ENCODE results near the gene LARP7.
A peak's percentile ranks its signal among the peaks of the same experiment; 100 is the strongest.
"Not testable (repeated sequence)": the region's sequence is repeated elsewhere in the genome, so short reads cannot be mapped to it uniquely, and the experiment has no call there.

The LARP7 gene

DNA sequence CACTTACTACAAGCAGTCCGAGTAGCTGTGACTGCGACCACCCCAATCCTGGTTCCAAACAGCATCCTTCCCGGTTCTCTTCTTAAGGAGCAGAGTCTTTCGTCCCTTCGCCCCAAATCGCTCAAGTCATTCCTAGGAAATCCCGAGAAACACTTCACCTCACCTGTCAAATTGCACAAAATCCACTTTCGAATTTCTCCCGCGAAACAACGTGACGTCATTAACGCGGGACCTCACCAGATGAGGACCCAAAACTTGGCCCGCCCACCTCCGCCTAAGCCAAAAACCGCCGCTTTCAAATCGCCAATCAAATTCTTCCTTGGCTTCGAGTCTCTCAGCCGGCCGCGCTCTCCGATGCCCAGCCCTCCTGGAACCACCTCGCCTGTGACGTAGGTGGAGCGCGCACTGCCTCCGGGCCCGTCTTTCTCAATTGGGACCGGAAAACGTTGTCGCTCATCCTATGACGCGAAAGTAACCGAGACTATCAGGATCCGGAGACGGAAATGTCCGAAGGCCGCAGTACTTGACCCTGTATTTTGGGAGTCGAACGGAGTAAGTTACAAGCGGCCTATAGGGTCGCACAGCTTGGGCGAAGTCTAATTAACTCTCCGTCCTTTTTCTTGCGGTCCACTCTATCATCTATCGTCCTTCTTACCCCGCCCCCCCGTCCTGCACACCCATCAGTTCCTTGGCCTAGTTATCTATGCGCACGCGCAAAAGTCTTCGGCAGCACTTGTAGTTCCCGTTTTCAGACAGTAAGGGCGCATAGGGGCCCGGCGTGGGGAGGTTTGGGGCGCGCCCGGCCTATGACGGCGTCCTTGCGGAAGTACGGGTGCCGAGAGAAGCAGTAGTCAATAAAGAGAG is at the start of gene LARP7, which contains the start of gene ZGRF1:
LARP7 (plus strand) TSS at position 456 of the 864 bp plus-strand sequence. CDS start 7,527 bp downstream, outside the sequence.
ZGRF1 (minus strand) TSS at position 222 of the 864 bp plus-strand sequence. CDS start 3,733 bp downstream, outside the sequence.
- peak; percentile 98 for DNase-seq

DNA sequence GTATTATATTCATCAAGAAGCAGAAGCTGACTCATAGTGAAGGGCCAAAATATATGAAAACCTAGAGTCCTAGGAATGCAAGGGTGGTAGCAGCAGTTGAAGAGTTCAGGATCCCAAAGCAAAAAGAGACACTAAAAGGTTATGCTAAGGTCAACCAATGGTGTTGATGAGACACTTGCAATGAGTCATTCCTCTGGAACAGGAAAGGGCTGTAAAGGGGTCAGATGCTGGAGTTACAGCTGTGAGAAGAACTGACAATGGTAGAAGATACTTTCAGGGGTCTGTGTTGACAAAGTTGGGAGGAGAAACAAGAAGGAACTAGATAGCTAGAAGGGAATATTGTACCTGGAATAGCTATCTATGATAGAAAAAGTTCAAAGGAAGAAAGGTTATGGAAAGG is 47.7 kb upstream of the LARP7 start:
- no peak for DNase-seq

DNA sequence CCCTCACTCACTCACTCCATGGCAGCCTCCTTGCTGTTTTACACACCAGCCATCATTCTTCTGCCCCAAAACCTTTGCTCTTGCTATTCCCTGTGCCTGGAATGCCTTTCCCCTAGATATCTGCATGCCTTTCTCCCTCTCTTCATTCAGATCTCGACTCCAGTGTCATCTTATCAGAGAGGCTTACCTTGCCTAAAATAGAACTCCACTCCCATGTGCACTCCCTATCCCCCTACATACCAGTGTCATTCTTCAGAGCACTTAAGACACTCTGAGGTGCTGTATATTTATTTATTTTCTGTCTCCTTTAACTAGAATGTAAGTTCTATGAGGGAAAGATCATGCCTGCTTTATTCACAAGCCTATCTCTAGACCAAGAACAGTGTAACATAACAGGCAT is 45.4 kb upstream of the LARP7 start:
- no peak for DNase-seq

DNA sequence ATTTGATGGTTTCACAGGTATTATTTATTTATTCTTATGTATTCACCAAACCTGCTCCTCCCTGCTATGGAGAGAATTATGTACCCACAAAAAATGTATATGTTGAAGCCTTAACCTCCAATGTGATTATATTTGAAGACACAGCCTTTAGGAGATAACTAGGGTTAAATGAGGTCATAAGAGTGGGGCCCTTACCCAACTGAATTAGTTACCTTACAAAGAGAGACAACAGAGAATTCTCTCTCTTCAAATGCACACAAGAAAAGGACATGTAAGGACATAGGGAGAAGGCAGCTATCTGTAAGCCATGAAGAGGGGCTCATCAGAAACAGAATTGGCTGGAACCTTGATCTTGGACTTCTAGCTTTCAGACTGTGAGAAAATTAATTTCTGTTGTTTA is 44.2 kb upstream of the LARP7 start:
- no peak for DNase-seq

DNA sequence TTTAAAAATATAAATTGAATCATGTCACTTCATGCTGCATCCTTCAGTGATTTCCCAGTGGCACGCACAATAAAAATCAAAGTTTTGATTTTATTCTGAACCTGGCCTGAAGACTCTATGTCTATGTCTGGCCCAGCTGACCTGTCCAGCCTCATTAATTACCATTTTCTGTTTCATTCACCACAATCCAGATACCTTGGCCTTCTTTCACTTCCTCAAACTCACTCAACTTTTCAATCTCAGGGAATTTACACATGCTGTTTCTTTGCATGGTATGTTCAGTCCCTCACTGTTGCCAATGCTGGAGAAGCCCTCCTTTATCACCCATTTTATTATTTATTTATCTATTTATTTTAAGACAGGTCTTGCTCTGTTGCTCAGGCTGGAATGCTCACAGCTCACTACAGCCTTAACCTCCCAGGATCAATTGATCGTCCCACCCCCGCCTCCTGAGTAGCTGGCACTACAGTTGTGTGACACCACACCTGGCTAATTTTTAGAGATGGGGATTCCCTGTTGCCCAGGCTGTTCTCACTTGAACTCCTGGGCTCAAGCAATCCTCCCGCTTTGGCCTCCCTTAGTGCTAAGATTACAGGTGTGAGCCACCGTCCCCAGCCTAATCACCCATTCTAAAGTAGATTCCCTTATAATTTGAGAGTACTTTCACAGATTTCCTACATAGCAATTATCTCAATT is 43.4 kb upstream of the LARP7 start:
- no peak for DNase-seq

DNA sequence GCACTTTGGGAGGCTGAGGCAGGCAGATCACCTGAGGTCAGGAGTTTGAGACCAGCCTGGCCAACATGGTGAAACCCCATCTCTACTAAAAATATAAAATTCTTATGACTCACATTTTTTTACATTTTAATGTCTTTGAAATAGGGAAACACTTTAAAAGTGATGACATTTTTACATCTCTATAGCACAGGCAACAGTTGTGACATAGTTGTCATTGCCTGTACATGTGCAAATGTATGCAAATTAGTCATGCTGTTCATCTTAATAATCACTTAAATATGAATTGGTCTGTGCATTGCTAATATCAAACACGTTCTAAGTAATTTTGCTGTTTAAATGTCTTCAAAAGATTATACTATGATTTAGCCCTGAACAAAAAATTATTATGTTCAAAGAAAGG is 42.0 kb upstream of the LARP7 start:
- no peak for DNase-seq

DNA sequence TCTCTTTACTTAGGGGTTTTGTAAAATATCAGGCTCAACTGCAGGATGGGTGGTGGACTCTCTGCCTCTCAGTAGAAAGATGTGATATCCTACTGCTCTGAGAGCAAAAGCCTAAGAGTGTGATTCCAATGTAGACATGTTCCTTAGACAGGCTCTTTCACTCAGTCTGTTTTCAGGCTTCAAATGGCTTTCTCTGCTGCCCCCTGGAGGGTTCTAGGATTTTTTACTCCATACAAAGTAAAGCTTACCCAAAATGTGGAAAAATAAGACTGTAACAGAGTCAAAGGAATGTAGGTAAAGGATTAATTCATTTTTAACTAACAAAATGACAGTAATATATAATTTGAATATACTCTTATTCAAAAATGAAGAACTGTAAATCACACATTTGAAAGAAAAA is 32.4 kb upstream of the LARP7 start:
- peak; percentile 64 for DNase-seq

DNA sequence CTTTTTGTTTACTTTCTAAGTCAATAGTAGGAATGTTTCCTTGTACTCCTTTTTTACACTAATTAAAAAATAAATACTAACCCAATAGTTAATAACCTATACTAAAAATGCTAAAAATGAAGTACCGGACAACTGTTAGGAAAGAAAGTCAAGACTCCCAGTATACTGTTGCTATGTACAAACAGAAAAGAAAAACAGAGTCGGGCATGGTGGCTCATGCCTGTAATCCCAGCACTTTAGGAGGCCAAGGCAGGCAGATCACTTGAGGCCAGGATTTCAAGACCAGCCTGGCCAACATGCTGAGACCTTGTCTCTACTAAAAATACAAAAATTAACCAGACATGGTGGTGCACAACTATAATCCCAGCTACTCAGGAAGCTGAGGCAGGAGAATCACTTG is 24.1 kb upstream of the LARP7 start:
- DNase-seq: not testable (repeated sequence)

DNA sequence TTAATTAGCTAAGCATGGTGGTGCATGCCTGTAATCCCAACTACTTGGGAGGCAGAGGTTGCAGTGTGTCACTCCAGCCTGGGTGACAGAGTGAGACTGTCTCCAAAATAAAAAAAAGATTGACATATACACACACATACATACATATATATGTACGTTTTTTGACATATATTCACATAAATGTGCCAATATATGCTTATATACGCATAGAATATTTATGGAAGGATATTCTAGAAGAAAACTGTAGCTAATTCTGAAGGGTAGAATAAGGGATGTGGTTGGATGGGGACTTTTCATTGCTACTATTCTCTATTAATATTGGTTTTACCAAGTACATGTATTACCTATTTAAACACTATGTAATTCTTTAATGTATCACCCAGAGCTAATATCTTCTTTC is 20.0 kb upstream of the LARP7 start:
- DNase-seq: no peak

DNA sequence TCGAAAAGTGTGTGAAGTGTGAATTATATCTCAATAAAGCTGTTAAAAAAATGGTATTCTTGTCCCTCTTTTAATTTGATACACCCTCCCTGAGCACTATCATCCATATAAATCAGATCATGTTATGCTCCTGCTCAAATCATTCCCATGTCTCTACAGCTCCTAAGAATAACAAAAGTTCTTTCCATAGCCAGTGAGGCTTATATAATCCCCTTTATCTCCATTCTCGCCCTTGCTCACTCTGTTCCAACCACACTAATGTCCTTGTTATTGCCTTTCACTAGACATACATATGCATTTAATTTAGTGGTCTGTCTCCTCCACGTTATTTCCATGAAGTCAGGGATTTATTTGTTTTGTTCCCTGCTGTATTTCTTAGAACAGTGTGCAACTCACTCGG is 10.7 kb upstream of the LARP7 start:
- no peak for DNase-seq

DNA sequence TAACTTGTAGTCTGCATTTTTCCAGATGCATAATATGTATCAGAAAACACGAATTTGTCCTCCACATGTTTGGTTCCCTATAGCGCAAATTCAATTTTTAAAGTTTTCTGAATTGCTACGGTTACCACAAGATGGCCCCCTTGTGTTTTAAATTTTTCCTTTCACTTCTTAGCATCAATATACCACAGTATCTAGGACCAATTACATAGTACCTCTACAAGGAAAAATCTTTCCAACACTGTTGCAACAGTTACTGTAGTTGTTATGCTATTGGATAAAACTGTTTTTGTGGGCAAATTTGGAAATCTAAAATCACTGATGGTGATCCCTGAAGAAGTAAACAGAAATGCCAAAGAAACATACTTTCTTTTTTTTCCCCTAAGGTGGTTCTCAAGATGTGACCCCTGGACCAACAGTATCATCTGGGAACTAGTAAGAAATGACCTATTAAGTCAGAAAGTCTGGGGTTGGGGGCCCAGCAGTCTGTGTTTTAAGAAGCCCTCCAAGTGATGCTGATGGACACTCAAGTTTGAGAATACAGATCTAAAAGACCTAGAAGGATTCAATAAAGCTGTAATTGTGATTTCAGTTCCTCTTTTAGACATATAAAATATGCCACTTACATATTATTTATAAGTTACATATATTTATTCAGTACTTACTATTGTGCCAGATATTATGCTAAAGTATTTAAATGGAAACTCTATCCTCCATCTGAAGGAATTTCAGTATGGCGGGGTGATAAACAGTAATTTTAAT is 3.3 kb upstream of the LARP7 start:
- DNase-seq: peak; percentile 50

DNA sequence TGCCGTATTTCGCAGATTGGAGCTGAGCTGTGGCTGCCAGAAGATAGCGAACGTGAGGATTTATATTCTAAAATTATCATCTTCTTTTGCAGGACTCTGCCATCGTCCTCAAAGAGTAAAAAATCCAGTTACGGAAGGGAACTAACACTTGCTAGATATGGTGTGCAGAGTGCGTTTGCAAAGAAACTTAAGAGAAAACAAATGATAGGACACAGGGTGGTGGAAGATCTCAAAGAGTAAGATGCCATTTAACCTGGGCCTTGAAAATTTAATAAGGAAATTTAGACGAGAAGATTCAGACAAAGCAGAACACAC is 566 bp downstream of the LARP7 start:
- DNase-seq: no peak

DNA sequence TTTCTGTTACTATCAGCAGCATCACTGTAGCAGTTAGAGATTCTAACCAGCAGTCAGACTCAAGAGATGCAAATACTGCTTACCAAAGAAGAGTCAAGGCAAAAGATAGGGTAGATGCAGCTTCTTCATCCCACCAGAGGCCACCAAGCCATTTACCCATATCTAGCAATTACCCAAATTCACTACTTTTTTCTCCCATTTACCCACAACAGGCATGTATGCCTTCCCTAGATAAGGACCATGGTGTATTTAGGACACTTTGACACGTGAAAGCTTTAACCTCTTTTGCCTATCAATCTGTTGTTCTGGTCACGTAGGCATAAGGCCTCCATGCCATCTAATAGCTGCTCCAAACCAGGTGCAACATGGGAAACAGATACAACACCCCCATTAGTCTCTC is 5.6 kb downstream of the LARP7 start:
- DNase-seq: no peak

DNA sequence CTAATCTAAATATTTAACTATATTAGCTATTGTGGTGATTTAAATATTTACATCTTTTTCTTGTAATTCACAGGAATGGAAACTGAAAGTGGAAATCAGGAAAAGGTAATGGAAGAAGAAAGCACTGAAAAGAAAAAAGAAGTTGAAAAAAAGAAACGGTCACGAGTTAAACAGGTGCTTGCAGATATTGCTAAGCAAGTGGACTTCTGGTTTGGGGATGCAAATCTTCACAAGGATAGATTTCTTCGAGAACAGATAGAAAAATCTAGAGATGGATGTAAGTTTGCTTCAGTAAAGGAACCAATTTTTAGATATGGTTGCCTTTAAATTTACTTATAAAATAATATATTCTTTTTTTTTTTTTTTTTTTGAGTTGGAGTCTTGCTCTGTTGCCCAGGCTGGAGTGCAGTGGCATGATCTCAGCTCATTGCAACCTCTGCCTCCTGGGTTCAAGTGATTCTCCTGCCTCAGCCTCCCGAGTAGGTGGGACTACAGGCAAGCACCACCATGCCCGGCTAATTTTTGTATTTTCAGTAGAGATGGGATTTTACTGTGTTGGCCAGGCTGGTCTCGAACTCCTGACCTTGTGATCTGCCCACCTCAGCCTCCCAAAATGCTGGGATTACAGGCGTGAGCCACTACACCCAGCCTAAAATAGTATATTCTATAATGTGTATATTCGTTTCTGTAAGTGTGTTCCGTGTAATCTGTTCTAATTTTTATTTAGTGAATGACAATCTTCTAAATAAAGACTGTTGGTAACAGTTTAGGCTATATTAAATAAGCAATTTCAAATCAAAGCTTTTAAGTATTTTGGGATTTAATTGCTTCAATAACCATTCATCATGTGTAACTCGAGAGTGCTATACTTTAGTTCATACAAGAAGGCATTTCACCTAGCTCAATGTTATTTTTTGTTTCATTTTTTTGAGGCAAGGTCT is 7.9 kb downstream of the LARP7 start:
- DNase-seq: not testable (repeated sequence)

DNA sequence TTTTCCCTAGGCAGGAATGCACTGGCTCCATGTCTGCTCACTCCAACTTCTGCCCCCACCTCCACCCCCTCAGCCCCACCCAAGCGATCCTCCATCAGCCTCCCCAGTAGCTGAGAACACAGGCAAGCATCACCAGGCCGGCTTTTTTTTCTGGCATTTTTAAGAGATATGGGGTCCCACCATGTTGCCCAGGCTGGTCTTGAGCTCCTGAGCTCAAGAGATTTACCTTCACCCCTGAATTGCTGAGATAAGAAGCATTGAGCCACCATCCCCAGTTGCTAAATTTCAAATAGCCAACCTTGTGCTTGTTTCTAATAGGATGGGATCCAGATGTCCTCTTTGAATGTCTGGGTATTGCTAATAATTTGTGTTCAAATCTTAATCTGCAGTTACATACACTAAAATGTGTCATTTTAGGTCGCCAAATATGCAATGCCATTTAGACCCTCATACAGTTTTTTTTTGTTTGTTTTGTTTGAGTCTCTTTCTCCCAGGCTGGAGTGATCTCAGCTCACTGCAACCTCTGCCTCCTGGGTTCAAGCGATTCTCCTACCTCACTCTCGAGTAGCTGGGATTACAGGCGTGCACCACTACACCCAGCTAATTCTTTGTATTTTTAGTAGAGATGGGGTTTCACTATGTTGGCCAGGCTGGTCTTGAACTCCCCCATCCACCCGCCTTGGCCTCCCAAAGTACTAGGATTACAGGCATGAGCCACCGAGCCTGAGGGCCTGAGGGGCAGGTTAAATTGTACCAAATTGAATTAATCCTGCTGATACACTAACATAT is 8.8 kb downstream of the LARP7 start:
- no peak for DNase-seq

DNA sequence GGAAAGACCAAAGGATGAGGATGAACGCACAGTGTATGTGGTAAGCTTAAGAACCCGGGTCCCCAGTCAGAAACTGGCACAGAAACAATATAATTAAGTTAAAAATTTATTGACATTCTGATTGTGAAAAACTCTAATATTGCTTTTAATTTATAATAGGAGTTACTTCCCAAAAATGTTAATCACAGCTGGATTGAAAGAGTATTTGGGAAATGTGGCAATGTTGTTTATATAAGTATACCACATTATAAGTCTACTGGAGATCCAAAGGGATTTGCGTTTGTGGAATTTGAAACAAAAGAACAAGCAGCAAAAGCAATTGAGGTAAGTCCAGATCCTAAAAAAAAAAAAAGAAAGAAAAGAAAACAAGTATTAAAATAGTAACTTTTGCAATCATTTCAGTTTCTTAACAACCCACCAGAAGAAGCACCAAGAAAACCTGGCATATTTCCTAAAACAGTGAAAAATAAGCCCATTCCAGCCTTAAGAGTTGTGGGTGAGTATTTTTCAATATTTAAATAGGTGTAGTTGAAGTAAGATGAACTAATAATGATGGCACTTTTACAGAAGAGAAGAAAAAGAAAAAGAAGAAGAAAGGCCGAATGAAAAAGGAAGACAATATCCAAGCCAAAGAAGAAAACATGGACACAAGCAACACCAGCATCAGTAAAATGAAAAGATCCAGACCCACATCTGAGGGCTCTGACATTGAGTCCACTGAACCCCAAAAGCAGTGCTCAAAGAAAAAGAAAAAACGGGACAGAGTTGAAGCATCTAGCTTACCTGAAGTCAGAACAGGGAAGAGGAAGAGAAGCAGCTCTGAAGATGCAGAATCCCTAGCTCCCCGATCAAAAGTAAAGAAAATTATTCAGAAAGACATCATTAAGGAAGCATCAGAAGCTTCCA is 9.9 kb downstream of the LARP7 start:
- no peak for DNase-seq

DNA sequence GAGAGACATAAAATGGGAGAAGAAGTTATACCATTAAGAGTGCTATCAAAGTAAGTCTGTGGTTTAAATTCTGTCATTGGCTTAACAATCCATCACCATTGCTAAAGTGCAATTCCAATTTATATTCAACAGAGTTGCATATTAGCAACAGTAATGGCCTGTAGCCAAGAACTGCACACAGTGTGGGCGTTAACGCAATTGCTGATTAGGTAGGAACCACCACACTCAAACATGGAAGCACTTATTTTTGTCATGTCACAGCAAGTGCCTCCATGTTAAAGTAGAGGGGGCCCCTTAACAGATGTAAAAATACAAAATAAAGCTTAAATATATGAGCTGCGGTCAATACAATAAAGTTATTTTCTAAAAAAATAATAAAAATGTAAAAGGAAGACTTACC is 10.8 kb downstream of the LARP7 start:
- DNase-seq: no peak

DNA sequence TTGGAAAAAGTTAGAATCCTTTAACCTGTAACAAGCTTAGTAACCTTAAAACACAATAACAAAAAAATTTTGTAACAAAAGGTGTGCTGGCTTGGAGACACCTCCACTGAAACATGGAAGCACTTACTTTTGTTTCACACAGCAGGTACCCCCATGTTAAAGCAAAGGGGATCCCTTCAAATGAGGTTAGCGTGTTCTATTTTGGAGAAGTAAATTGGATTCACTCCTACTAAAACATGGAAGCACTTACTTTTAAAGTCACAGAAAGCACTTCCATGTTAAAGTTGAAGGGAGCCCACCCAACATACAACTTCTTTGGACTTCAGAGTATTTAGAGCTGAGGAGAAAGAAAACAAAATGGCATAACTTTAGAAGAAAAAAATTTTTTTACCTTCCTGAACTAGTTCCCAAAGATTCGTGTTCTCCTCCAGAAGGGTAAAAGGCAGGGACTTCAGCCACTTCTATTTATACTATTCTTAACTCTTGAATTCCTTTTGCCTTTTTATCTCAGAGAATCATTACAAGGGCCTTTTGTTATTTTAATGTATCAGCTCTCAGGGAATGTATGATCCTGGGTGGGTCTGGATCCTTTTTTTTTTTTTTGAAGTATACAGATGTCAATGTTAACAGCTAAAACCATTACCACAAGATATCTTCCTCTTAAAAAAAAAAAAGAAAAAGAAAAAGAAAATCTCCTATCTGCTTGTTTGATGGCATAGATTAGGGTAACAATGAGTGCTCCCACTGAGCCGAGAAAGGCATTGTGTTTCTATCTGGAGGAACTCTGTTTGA is 11.5 kb downstream of the LARP7 start:
- DNase-seq: no peak

DNA sequence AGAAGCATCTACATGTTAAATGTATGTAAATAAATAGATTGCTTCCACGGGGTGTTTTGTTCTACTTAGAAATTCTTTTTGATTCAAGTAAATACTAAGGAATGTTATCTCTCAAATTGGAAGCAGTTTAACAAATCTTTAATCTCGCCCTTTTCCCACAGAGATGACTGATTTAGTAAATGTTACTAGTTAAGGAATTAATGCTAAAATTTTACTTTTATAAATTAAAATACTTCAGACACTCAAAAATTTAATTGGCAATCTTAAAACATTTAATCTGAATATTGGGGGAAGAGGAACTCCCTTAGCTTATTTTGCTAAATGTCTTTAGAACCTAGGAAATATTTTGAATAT is 12.1 kb downstream of the LARP7 start:
- DNase-seq: no peak

DNA sequence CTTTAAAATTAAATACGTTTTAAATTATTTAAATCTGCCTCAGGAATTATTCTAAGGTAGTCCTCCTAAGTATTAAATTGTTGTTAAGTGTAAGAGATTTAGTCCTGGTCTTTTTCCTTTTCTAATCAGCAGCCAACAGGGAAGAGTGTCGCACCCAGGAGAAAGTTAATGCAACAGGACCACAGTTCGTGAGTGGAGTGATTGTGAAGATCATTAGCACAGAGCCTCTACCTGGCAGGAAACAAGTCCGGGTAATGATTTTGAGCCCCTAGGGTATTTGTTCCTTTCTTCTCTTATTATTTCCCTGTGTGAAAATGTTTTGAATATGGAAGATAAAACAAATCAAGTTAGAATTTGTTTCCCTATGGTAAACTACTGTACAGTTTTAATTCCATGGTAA is 13.4 kb downstream of the LARP7 start:
- no peak for DNase-seq
